Effector memory CD4-positive, alpha-beta T cell (primary cell): ENCODE data around the gene BRF1.
"Not testable (repeated sequence)": the region's sequence is repeated elsewhere in the genome, so short reads cannot be mapped to it uniquely, and the experiment has no call there.

Experiments
- DNase-seq, 3 donors: peaks; one replicate each; pipeline ENCODE4 v3.0.0-alpha.2; 2020
- H3K27ac ChIP-seq: 2 replicates; pipeline ENCODE4 v1.7.0; 2013; ENCODE audit warnings: mild to moderate bottlenecking, low read length, moderate library complexity; ENCODE audit not compliant: insufficient read depth, poor library complexity, severe bottlenecking
- H3K27me3 ChIP-seq: replicated peaks from 2 replicates; pipeline ENCODE4 v1.7.0; 2013; ENCODE audit warnings: mild to moderate bottlenecking, low read length; ENCODE audit not compliant: insufficient read depth, control insufficient read depth, poor library complexity, severe bottlenecking
- H3K36me3 ChIP-seq: 2 replicates; pipeline ENCODE4 v1.7.0; 2013; ENCODE audit warnings: mild to moderate bottlenecking, low read length, moderate library complexity; ENCODE audit not compliant: control insufficient read depth, insufficient read depth
- H3K4me1 ChIP-seq: 2 replicates; pipeline ENCODE4 v1.7.0; 2013; ENCODE audit warnings: low read length, mild to moderate bottlenecking; ENCODE audit not compliant: control insufficient read depth, insufficient read depth, poor library complexity, severe bottlenecking
- H3K4me3 ChIP-seq: 2 replicates; pipeline ENCODE4 v1.7.0; 2013; ENCODE audit warnings: low read length, low read depth, mild to moderate bottlenecking; ENCODE audit not compliant: insufficient read depth, poor library complexity, severe bottlenecking
- H3K9me3 ChIP-seq: 2 replicates; pipeline ENCODE4 v1.7.0; 2013; ENCODE audit warnings: mild to moderate bottlenecking, low read length, moderate library complexity; ENCODE audit not compliant: control insufficient read depth

The BRF1 gene

DNA sequence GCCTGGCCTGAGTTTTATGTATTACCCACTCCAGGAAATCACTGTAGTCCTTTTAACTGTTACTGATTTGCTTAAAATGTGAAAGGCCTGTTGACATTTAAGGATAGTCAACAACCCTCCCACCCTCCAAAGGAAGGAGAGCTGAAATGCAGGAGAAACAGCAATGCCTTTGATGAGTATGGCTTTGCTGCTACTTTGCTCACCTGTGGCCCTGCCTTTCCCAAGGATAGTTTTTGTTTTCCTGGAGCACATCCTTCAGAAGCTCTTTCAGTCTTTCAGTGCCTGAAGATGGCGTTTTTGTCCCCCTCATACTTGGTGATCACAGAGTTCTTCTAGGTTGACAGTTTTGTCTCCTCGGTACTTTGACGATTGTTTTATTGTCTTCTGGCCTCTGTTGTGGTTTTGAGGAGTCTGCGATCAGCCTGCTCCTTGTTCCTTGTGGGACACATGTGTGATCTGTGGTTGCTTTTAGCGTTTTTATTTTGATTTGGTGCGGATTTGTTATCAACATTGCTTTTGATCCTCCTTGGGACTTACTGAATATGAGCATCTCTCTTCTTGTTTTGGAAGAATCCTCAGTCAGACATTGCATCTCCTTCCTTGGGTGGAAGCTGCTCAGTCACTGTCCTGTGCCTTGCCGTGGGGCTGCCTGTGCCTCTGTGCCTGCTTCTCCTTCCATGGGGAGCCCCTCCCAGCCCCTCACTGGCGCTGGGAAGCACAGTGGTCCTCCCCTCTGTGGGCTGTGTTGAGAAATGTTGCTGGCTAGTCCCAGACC lies 31.0 kb upstream of the BRF1 start:
- Histone ChIP-seq H3K27ac (no peak overlapping the region), H3K27me3 (no peaks in the 10 kb centered on the region), H3K9me3 (no peaks in the 10 kb centered on the region), H3K4me3 (no peak overlapping the region), H3K36me3 (no peaks in the 10 kb centered on the region), H3K4me1 (peaks cover 5% of the 10 kb centered on the region)
- DNase-seq: no peak

DNA sequence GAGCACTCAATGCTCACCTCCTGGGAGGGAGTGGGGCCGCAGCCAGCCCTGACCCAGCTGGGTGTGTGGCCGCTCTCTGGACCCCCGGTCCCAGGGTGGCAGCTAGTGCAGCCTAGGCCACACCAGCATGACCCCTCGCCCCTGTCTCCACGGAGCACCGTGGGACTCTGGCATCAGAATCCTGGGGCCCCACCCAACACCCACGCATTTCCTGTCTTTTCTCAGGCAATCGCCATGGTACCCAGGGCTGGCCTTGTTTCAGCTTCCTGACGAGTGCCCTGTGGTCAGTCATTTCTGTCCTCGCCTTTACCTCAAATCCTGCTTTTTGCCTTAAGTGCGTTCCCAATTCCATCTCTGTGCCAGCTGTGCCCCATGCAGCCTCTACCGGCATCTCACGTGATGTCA lies 29.7 kb upstream of the BRF1 start:
- H3K4me3 ChIP-seq: no peak overlapping the region
- H3K36me3 ChIP-seq: no peaks in the 10 kb centered on the region
- H3K9me3 ChIP-seq: no peaks in the 10 kb centered on the region
- H3K4me1 ChIP-seq: peaks cover 5% of the 10 kb centered on the region
- no peaks in the 10 kb centered on the region for H3K27me3 ChIP-seq
- DNase-seq: no peak
- H3K27ac ChIP-seq: no peak overlapping the region

DNA sequence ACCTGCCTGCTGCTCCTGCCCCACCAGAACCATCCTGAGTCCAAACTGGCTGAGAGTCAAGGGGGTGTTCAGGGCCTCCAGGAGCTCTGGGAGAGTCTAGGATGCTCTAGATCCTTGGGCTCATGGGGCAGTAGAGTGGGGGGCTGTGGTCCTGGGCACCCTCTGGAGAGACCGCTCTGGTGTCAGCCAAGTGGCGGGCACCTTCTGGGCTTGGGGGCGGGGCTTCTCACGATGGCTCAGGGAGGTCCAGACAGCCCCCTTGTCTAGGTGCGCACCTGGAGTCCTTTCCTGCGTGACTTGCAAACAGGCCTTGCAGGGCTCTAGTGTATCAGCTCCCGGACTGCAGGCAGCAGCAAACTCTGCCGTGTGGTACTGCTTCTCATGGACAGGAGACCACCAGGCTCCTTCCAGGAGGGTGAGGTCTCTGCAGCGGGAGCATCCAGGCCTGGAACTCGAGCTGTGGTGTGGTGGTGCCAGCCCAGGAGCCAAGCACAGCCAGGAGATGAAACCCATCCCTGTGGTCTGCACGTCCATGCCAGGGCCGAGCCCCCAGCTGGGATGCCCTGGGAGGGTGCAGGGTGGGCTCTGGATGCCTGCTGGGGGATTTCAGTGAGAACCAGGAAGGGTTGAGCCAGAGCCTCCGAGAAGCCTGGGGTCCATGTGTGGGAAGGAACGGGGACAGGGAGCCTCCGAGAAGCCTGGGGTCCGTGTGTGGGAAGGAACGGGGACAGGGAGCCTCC lies 28.8 kb upstream of the BRF1 start:
- H3K9me3 ChIP-seq: no peaks in the 10 kb centered on the region
- no peak overlapping the region for H3K4me3 ChIP-seq
- no peak overlapping the region for H3K27ac ChIP-seq
- H3K27me3 ChIP-seq: no peaks in the 10 kb centered on the region
- H3K4me1 ChIP-seq: peaks cover 5% of the 10 kb centered on the region
- no peak for DNase-seq
- no peaks in the 10 kb centered on the region for H3K36me3 ChIP-seq

DNA sequence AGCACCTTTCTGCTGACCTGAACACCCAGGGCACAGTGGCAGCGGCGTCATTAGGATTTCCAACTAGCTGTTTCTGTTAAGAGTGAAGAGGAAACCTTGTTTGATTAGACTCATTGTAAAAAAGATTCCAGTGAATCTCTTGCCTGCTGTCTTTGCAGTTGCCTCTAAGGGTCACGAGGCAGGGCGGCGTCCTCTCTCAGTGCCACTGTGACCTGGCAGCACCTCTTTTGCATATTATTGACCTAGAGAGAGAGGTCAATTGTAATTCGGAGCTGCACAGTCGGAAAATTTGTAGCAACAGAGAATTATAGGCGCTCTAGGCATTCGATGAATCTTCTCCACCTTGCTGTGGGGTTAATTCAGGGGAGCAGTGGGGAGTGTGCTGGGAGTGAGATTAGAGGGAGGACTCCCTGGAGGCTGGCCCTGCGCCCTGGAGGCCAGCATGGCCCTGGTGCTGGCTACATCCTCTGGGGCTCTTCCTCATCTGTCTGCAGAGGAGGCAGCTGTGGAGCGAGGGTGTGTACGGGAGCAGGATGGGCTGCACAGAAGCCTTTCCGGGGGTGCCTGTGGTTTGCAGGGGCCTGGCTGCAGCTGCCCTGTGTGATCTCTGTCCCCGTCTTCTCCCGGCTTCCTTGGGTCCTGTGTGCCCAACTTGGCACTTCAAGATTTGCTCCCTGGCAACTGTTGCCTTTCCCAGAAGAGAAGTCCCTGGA lies 28.0 kb upstream of the BRF1 start:
- H3K4me1 ChIP-seq: peaks cover 5% of the 10 kb centered on the region
- no peaks in the 10 kb centered on the region for H3K27me3 ChIP-seq
- H3K27ac ChIP-seq: no peak overlapping the region
- no peaks in the 10 kb centered on the region for H3K9me3 ChIP-seq
- no peak for DNase-seq
- no peak overlapping the region for H3K4me3 ChIP-seq
- no peaks in the 10 kb centered on the region for H3K36me3 ChIP-seq

DNA sequence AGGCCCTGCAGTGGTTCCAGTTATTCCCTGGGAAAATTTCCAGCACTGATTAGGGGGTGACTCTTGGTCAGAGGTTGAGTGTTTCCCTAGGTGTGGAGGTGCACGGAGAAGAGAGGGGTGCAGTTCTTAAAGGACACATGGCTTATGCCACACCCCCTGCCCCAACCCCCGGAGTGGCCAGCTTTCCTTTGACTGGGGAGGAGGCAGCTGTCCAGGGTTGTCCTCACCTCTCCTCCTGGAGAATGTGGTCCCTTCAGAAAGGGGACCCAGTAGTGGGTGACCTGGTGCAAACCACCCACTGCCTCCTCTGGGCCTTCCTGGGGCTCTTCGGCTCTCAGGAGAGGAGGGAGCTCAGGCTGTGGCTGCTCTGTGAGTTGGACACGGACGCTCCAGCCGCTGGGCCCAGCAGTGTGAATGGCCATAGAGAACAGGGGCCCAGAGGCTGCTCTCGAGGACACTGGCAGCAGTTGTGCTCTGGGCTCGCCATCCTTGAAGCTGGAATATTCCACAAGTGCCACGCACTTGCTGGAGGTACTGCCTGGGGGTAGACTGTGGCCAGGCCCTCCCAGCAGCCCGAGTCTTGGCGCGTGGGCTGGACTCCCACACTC lies 27.4 kb upstream of the BRF1 start:
- Histone ChIP-seq H3K9me3 (no peaks in the 10 kb centered on the region), H3K4me3 (no peak overlapping the region), H3K36me3 (no peaks in the 10 kb centered on the region), H3K27me3 (no peaks in the 10 kb centered on the region), H3K4me1 (peaks cover 5% of the 10 kb centered on the region), H3K27ac (no peak overlapping the region)
- no peak for DNase-seq

DNA sequence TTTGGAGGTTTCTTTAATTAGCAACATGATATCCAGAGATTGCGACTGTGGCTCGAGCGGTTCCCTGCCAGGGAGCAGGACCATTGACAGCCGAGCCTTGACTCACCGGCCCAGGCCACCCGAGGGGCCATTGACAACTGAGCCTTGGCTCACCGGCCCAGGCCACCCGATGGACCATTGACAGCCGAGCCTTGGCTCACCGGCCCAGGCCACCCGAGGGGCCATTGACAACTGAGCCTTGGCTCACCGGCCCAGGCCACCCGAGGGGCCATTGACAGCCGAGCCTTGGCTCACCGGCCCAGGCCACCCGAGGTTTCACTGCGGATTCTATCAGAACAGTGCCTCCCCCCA lies 26.9 kb upstream of the BRF1 start:
- not testable (repeated sequence) for H3K9me3 ChIP-seq, DNase-seq, H3K36me3 ChIP-seq, H3K27ac ChIP-seq, H3K4me3 ChIP-seq, H3K27me3 ChIP-seq, H3K4me1 ChIP-seq

DNA sequence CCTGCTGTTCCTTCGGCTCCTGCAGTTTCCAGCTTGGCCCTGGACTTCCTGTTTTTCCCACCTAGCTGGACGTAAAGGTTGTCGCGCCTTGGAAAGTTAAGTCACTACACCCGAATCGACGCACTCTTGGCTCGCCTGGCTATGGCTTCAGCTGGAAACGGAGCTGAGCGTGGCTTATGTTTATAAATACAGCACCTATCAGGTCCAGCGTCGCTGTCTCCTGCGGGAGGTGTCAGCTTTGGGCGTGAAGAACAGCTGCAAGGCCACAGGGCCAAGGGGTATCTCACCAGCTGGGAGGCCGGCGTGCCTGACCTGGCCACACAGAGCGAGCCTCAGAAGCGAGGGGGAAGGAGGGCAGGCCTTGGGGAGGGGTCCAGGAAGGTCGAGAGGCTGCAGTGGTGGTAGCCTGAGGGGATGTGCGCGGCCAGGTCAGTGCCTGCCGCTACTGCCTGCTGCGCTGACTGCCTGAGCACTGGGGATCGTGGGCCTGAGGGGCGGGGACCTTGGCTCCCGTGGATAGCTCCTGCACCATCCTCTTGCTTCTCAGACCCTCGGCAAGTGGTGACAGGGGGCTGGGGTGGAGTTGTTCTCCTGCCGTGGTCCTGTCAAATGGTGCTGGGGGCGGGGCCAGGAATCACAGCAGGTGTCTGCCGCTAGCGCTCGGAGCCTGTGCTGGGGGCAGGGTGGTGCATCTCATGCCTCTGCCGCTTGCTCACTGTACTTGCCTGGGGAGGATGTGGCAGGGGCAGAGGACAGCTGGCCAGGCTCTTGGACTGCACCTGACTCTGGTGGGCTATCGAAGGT lies 26.3 kb upstream of the BRF1 start:
- DNase-seq: no peak
- Histone ChIP-seq H3K36me3 (no peaks in the 10 kb centered on the region), H3K27me3 (no peaks in the 10 kb centered on the region), H3K27ac (no peak overlapping the region), H3K4me1 (peaks cover 5% of the 10 kb centered on the region), H3K9me3 (no peaks in the 10 kb centered on the region), H3K4me3 (no peak overlapping the region)

DNA sequence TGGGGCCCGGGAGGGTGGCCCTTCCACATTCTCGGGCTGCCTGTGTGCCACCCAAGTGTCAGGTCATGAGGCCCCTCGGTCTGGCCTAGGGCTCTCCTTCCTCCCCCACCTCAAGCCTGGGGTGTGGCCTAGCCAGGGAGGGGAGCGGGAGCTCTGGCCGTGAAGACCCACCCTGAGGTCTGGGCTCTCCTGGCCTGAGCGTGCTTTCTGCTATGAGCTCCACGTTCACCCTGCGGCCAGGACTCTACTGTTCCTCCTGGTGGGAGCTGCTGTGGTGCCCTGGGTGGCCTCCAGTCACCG lies 25.7 kb upstream of the BRF1 start:
- Histone ChIP-seq H3K27ac (no peak overlapping the region), H3K27me3 (no peaks in the 10 kb centered on the region), H3K4me3 (no peak overlapping the region), H3K9me3 (no peaks in the 10 kb centered on the region), H3K4me1 (peaks cover 2% of the 10 kb centered on the region), H3K36me3 (no peaks in the 10 kb centered on the region)
- no peak for DNase-seq

DNA sequence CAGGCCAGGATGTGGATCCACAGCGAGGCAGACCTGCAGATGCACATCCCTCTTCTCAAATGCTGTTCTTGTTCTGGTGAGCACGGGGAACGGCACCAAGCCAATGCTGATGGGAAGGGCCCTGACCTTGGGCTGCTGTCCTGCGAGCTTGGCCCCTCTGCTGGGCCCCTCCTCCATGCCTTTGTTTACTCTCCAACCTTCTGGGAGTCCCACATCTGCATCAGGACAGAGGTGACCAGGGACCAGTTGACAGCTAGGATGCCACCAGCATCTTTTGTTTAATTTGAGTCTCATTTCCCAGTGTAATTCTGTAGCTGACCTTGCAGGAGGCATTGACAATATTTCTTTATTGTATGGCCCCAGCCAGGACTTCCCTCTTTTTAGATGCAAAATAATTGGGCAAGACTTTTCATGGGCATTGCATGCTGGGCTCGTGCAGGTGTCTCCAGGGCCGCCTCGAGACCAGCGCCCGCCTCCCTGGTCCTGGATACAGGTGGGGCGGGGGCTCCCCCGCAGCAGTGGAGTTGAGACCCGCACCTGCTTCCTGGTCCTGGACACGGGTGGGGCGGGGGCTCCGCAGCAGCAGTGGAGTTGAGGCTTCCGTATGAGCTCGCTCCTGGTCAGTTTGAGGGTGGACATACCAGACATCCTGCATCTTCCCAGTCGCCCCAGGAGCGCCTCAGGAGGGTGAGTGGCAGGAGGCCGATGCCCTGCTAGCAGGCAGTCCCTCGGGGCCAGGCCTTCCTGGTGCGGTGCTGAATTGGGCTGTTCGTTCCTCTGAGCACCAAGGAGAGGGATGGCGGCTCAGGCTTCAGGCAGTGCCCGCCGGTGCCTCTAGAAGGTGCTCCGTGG lies 25.1 kb upstream of the BRF1 start:
- no peaks in the 10 kb centered on the region for H3K27me3 ChIP-seq
- H3K27ac ChIP-seq: no peak overlapping the region
- H3K4me3 ChIP-seq: no peak overlapping the region
- no peak for DNase-seq
- peaks cover 2% of the 10 kb centered on the region for H3K4me1 ChIP-seq
- no peaks in the 10 kb centered on the region for H3K9me3 ChIP-seq
- H3K36me3 ChIP-seq: no peaks in the 10 kb centered on the region
